Occipital lobe (tissue), 2 donors: ENCODE results near the gene GABRB1. TPM values are rescaled to one million over a fixed set of nuclear protein-coding genes. Genes with fewer than 3 reads are reported as not detected.
"Not testable (repeated sequence)": the region's sequence is repeated elsewhere in the genome, so short reads cannot be mapped to it uniquely, and the experiment has no call there.

Experiments
- DNase-seq: peaks from one replicate; lab custom pipeline; 2025; lab: John Stamatoyannopoulos, UW
- total RNA-seq: library from RNA; depleted of rRNA; stranded (reverse); fragments of >200 nt; gene quantifications from one replicate; pipeline ENCODE4 v1.2.3, GENCODE V29; 2014

GABRB1 gene
- total RNA-seq, 1 donor from 2014 or later = 158 TPM

- DNase-seq = no peak
These were observed 256.4 kb downstream of the GABRB1 start for GRCh38 chr4:47287735-47288134.

- DNase-seq = no peak
These were observed 258.4 kb downstream of the GABRB1 start for GRCh38 chr4:47289805-47290204.

- not testable (repeated sequence) for DNase-seq
These were observed 259.5 kb downstream of the GABRB1 start for GRCh38 chr4:47290873-47291272.

- DNase-seq = no peak
These were observed 277.8 kb downstream of the GABRB1 start for GRCh38 chr4:47309165-47309564.

- no peak for DNase-seq
These were observed 280.8 kb downstream of the GABRB1 start for GRCh38 chr4:47312170-47312569.

GRCh38 chr4:47313384-47313783, 282.0 kb downstream of the GABRB1 start:
- DNase-seq = no peak

- DNase-seq = no peak
These were observed 284.0 kb downstream of the GABRB1 start for GRCh38 chr4:47315346-47315745.

GRCh38 chr4:47326025-47326424, 294.7 kb downstream of the GABRB1 start:
- DNase-seq = no peak

- DNase-seq = no peak
These were observed 299.5 kb downstream of the GABRB1 start for GRCh38 chr4:47330866-47331265.

GRCh38 chr4:47334652-47335051, 303.3 kb downstream of the GABRB1 start:
- DNase-seq = no peak

- DNase-seq = no peak
These were observed 306.5 kb downstream of the GABRB1 start for GRCh38 chr4:47337893-47338292.

- DNase-seq = no peak
These were observed 309.5 kb downstream of the GABRB1 start for GRCh38 chr4:47340914-47341313.

- no peak for DNase-seq
These were observed 311.4 kb downstream of the GABRB1 start for GRCh38 chr4:47342796-47343195.

- no peak for DNase-seq
These were observed 318.0 kb downstream of the GABRB1 start for GRCh38 chr4:47349326-47349725.

- no peak for DNase-seq
These were observed 324.2 kb downstream of the GABRB1 start for GRCh38 chr4:47355568-47355967.

GRCh38 chr4:47359891-47360290, 328.5 kb downstream of the GABRB1 start:
- DNase-seq = no peak

GRCh38 chr4:47367761-47368160, 336.4 kb downstream of the GABRB1 start:
- no peak for DNase-seq

- DNase-seq = no peak
These were observed 336.8 kb downstream of the GABRB1 start for GRCh38 chr4:47368211-47368610.

- DNase-seq = no peak
These were observed 341.2 kb downstream of the GABRB1 start for GRCh38 chr4:47372561-47372960.

GRCh38 chr4:47373174-47373573, 341.8 kb downstream of the GABRB1 start:
- no peak for DNase-seq

- no peak for DNase-seq
These were observed 342.3 kb downstream of the GABRB1 start for GRCh38 chr4:47373709-47374108.

- DNase-seq = no peak
These were observed 343.1 kb downstream of the GABRB1 start for GRCh38 chr4:47374477-47374876.

GRCh38 chr4:47378021-47378530, 346.7 kb downstream of the GABRB1 start:
- not testable (repeated sequence) for DNase-seq

- no peak for DNase-seq
These were observed 349.8 kb downstream of the GABRB1 start for GRCh38 chr4:47381172-47381571.
